ENCODE results near the gene ZC3H7B. TPM values are rescaled to one million over a fixed set of nuclear protein-coding genes. Genes with fewer than 3 reads are reported as not detected.
"Not testable (repeated sequence)": the region's sequence is repeated elsewhere in the genome, so short reads cannot be mapped to it uniquely, and the experiment has no call there.

The ZC3H7B gene
- polyA plus RNA-seq (2012; ENCODE audit: low read depth, missing spikeins) = 23.7 TPM

GRCh38 chr22:41301085-41302020 lies at the start of gene ZC3H7B:
ZC3H7B (plus strand) TSS chr22:41301525; CDS start chr22:41320661, 19,136 bp downstream.
- TF ChIP-seq POLR2AphosphoS5 (IDR thresholded peaks at IDR 0.05; ENCODE audit: low read depth, low read length) = no peak
- TF ChIP-seq POLR2A (IDR thresholded peaks at IDR 0.05; ENCODE audit: low read depth, low read length) = peak; percentile 76
- TF ChIP-seq SPI1 (IDR thresholded peaks at IDR 0.05; ENCODE audit: low read depth, low read length) = peak; percentile 23; the same call in 1 of the 2 replicates
- TF ChIP-seq TAF1 (IDR thresholded peaks at IDR 0.05; ENCODE audit: low read depth, low read length) = peak; percentile 88
- no peak for TF ChIP-seq PAX5 (IDR thresholded peaks at IDR 0.05; ENCODE audit: insufficient read depth, low read length, severe bottlenecking)
- TF ChIP-seq POU2F2 (IDR thresholded peaks at IDR 0.05; ENCODE audit: low read depth, low read length) = 0 out of 2 replicates have a peak, but pooled peaks have one; percentile 14
- peak; percentile 97 for DNase-seq (ENCODE audit: insufficient read length, low spot score)
- FAIRE-seq = peak; percentile 84

- FAIRE-seq = no peak
- TF ChIP-seq SPI1 (IDR thresholded peaks at IDR 0.05; ENCODE audit: low read depth, low read length) = no peak
- TF ChIP-seq PAX5 (IDR thresholded peaks at IDR 0.05; ENCODE audit: insufficient read depth, low read length, severe bottlenecking) = no peak
- no peak for TF ChIP-seq TAF1 (IDR thresholded peaks at IDR 0.05; ENCODE audit: low read depth, low read length)
- TF ChIP-seq POLR2A (IDR thresholded peaks at IDR 0.05; ENCODE audit: low read depth, low read length) = no peak
- no peak for TF ChIP-seq POU2F2 (IDR thresholded peaks at IDR 0.05; ENCODE audit: low read depth, low read length)
- TF ChIP-seq POLR2AphosphoS5 (IDR thresholded peaks at IDR 0.05; ENCODE audit: low read depth, low read length) = no peak
- DNase-seq (ENCODE audit: insufficient read length, low spot score) = no peak
These were observed 49.0 kb upstream of the ZC3H7B start for GRCh38 chr22:41252365-41252764.

GRCh38 chr22:41254230-41254629 lies 47.1 kb upstream of the ZC3H7B start:
- TF ChIP-seq POU2F2 (IDR thresholded peaks at IDR 0.05; ENCODE audit: low read depth, low read length) = no peak
- no peak for TF ChIP-seq POLR2A (IDR thresholded peaks at IDR 0.05; ENCODE audit: low read depth, low read length)
- no peak for TF ChIP-seq PAX5 (IDR thresholded peaks at IDR 0.05; ENCODE audit: insufficient read depth, low read length, severe bottlenecking)
- no peak for TF ChIP-seq TAF1 (IDR thresholded peaks at IDR 0.05; ENCODE audit: low read depth, low read length)
- TF ChIP-seq POLR2AphosphoS5 (IDR thresholded peaks at IDR 0.05; ENCODE audit: low read depth, low read length) = no peak
- no peak for TF ChIP-seq SPI1 (IDR thresholded peaks at IDR 0.05; ENCODE audit: low read depth, low read length)
- DNase-seq (ENCODE audit: insufficient read length, low spot score) = no peak
- FAIRE-seq = no peak

GRCh38 chr22:41256254-41257253 lies 44.8 kb upstream of the ZC3H7B start:
- FAIRE-seq = no peak
- TF ChIP-seq TAF1 (IDR thresholded peaks at IDR 0.05; ENCODE audit: low read depth, low read length) (no peak), PAX5 (IDR thresholded peaks at IDR 0.05; ENCODE audit: insufficient read depth, low read length, severe bottlenecking) (no peak), POLR2A (IDR thresholded peaks at IDR 0.05; ENCODE audit: low read depth, low read length) (no peak), POLR2AphosphoS5 (IDR thresholded peaks at IDR 0.05; ENCODE audit: low read depth, low read length) (no peak), SPI1 (IDR thresholded peaks at IDR 0.05; ENCODE audit: low read depth, low read length) (no peak), POU2F2 (IDR thresholded peaks at IDR 0.05; ENCODE audit: low read depth, low read length) (no peak)
- DNase-seq (ENCODE audit: insufficient read length, low spot score) = no peak

- FAIRE-seq (no peak), DNase-seq (ENCODE audit: insufficient read length, low spot score) (no peak)
- TF ChIP-seq POLR2A (IDR thresholded peaks at IDR 0.05; ENCODE audit: low read depth, low read length) = no peak
- no peak for TF ChIP-seq SPI1 (IDR thresholded peaks at IDR 0.05; ENCODE audit: low read depth, low read length)
- no peak for TF ChIP-seq PAX5 (IDR thresholded peaks at IDR 0.05; ENCODE audit: insufficient read depth, low read length, severe bottlenecking)
- TF ChIP-seq POU2F2 (IDR thresholded peaks at IDR 0.05; ENCODE audit: low read depth, low read length) = no peak
- no peak for TF ChIP-seq TAF1 (IDR thresholded peaks at IDR 0.05; ENCODE audit: low read depth, low read length)
- no peak for TF ChIP-seq POLR2AphosphoS5 (IDR thresholded peaks at IDR 0.05; ENCODE audit: low read depth, low read length)
These were observed 43.6 kb upstream of the ZC3H7B start for GRCh38 chr22:41257696-41258095.

- DNase-seq (ENCODE audit: insufficient read length, low spot score); FAIRE-seq: not testable (repeated sequence)
These were observed 41.6 kb upstream of the ZC3H7B start for GRCh38 chr22:41259756-41260155.

- FAIRE-seq = no peak
These were observed 40.5 kb upstream of the ZC3H7B start for GRCh38 chr22:41260871-41261270.

GRCh38 chr22:41261541-41262249 lies 39.6 kb upstream of the ZC3H7B start:
- TF ChIP-seq TAF1 (IDR thresholded peaks at IDR 0.05; ENCODE audit: low read depth, low read length) = no peak
- TF ChIP-seq SPI1 (IDR thresholded peaks at IDR 0.05; ENCODE audit: low read depth, low read length) = no peak
- no peak for TF ChIP-seq PAX5 (IDR thresholded peaks at IDR 0.05; ENCODE audit: insufficient read depth, low read length, severe bottlenecking)
- TF ChIP-seq POLR2AphosphoS5 (IDR thresholded peaks at IDR 0.05; ENCODE audit: low read depth, low read length) = no peak
- TF ChIP-seq POLR2A (IDR thresholded peaks at IDR 0.05; ENCODE audit: low read depth, low read length) = no peak
- TF ChIP-seq POU2F2 (IDR thresholded peaks at IDR 0.05; ENCODE audit: low read depth, low read length) = no peak
- DNase-seq (ENCODE audit: insufficient read length, low spot score) (no peak), FAIRE-seq (no peak)

More at GRCh38 chr22:41260871-41261270, 40.5 kb upstream of the ZC3H7B start:
- TF ChIP-seq POU2F2 (IDR thresholded peaks at IDR 0.05; ENCODE audit: low read depth, low read length) (no peak), POLR2A (IDR thresholded peaks at IDR 0.05; ENCODE audit: low read depth, low read length) (no peak), SPI1 (IDR thresholded peaks at IDR 0.05; ENCODE audit: low read depth, low read length) (no peak), TAF1 (IDR thresholded peaks at IDR 0.05; ENCODE audit: low read depth, low read length) (no peak), POLR2AphosphoS5 (IDR thresholded peaks at IDR 0.05; ENCODE audit: low read depth, low read length) (no peak), PAX5 (IDR thresholded peaks at IDR 0.05; ENCODE audit: insufficient read depth, low read length, severe bottlenecking) (no peak)
- no peak for DNase-seq (ENCODE audit: insufficient read length, low spot score)
